Gastrocnemius medialis (tissue), 4 donors: ENCODE measurements around the gene EVC. TPM values are rescaled to one million over a fixed set of nuclear protein-coding genes. Genes with fewer than 3 reads are reported as not detected.

Experiments
- ATAC-seq, 2 donors: fragments of 150-250 bp; one replicate each; pipeline ENCODE4 v1.9.1; 2016
- DNase-seq, 2 donors: peaks; one replicate each; pipeline ENCODE4 v3.0.0-alpha.2; 2019
- H3K27ac ChIP-seq, 4 donors: fragments of 200-600 bp; sonication (generic); 1 replicate in 1 of 4; 2 replicates in 3 of 4; pipeline ENCODE4 v1.5.1; 2016 to 2018; ENCODE audit warnings: mild to moderate bottlenecking in 2 of 4, moderate library complexity in 1 of 4
- H3K27me3 ChIP-seq, 3 donors: fragments of 200-600 bp; sonication (generic) in 2 of 3; 1 replicate in 1 of 3; 2 replicates in 2 of 3; pipeline versions ENCODE4 v1.5.1 to v1.6.0; 2016 to 2019; ENCODE audit warnings: mild to moderate bottlenecking in 1 of 3, moderate library complexity in 1 of 3
- H3K36me3 ChIP-seq, 2 donors: fragments of 200-600 bp; sonication (generic) in 1 of 2; one replicate each; pipeline ENCODE4 v1.5.1; 2017 to 2018
- H3K4me1 ChIP-seq, 2 donors: fragments of 200-600 bp; sonication (generic) in 1 of 2; one replicate each; pipeline ENCODE4 v1.5.1; 2016 to 2017; ENCODE audit warnings: mild to moderate bottlenecking in 2 of 2
- H3K4me3 ChIP-seq, 4 donors: fragments of 200-600 bp; sonication (generic) in 3 of 4; 1 replicate in 1 of 4; 2 replicates in 3 of 4; pipeline ENCODE4 v1.5.1; 2016 to 2019; ENCODE audit warnings: mild to moderate bottlenecking in 2 of 4
- H3K9me3 ChIP-seq, 3 donors: fragments of 200-600 bp; sonication (generic) in 2 of 3; 1 replicate in 1 of 3; 2 replicates in 2 of 3; pipeline ENCODE4 v1.5.1; 2016 to 2019
- CTCF ChIP-seq, 5 experiments: fragments of 450-650 bp in 3 of 5; fragments of 200-600 bp in 2 of 5; sonication (generic) in 2 of 5; IDR thresholded peaks in 4 of 5; conservative IDR thresholded peaks in 1 of 5; 1 replicate in 4 of 5; 2 replicates in 1 of 5; pipeline ENCODE4 v1.5.1; 2016 to 2019; ENCODE audit warnings: antibody characterized with exemption in 5 of 5, mild to moderate bottlenecking in 3 of 5, moderate library complexity in 3 of 5
- POLR2A ChIP-seq, 2 donors: fragments of 450-650 bp; IDR thresholded peaks; one replicate each; pipeline ENCODE4 v1.6.1; 2017; ENCODE audit warnings: antibody characterized with exemption in 2 of 2, mild to moderate bottlenecking in 2 of 2, moderate library complexity in 2 of 2
- in situ Hi-C, 4 donors: fragments of 200-750 bp; cut with MboI; loops; one replicate each; pipeline versions ENCODE4 v1.15.0 to v1.8.0; 2017; ENCODE audit warnings: low sequenced_read_pairs in 4 of 4
- intact Hi-C: fragments of 100-400 bp; cut with DNase I; formaldehyde crosslinking; loops from one replicate; pipeline ENCODE4 v1.15.1; 2023; ENCODE audit warnings: low total_unique reads
- total RNA-seq, 4 donors: library from RNA; depleted of rRNA; stranded (reverse); fragments of >200 nt; gene quantifications; one replicate each; pipeline versions ENCODE4 v1.1.0 to v1.2.3, GENCODE V29; 2016

EVC gene
- total RNA-seq, 4 donors from 2014 or later: 1.5 to 9.8 (median 2.0) TPM

- no peaks in the 10 kb centered on the region for H3K9me3 ChIP-seq
- no peak overlapping the region for H3K27ac ChIP-seq
- DNase-seq (no peak), ATAC-seq (no peak)
- TF ChIP-seq CTCF (IDR thresholded peaks at IDR 0.05 in 4 of 5, conservative IDR thresholded peaks at IDR 0.05 in 1 of 5) (no peak), POLR2A (IDR thresholded peaks at IDR 0.05) (no peak)
- no peaks in the 10 kb centered on the region for H3K4me1 ChIP-seq
- H3K4me3 ChIP-seq: no peak overlapping the region
- no peaks in the 10 kb centered on the region for H3K36me3 ChIP-seq
- intact Hi-C loops (loop anchor here (5.0 kb wide), 1 partner anchor 34 kb away; no protein-coding TSS in a partner anchor), in situ Hi-C loops (no loop called here)
- H3K27me3 ChIP-seq: peaks cover 6 to 21% (median 8%) of the 10 kb centered on the region in 3 donors
Observed at GRCh38 chr4:5712931-5713330, 1.9 kb downstream of the EVC start.

GRCh38 chr4:5713861-5714260 lies 2.9 kb downstream of the EVC start:
- no peak for TF ChIP-seq POLR2A (IDR thresholded peaks at IDR 0.05)
- TF ChIP-seq CTCF (IDR thresholded peaks at IDR 0.05 in 4 of 5, conservative IDR thresholded peaks at IDR 0.05 in 1 of 5): no peak
- Histone ChIP-seq H3K27me3 (peaks cover 3 to 13% (median 6%) of the 10 kb centered on the region in 3 donors), H3K4me1 (no peaks in the 10 kb centered on the region), H3K36me3 (no peaks in the 10 kb centered on the region), H3K4me3 (no peak overlapping the region), H3K27ac (no peak overlapping the region), H3K9me3 (no peaks in the 10 kb centered on the region)
- ATAC-seq (no peak), DNase-seq (no peak)
- intact Hi-C loops (loop anchor here (5.0 kb wide), 1 partner anchor 33 kb away; no protein-coding TSS in a partner anchor), in situ Hi-C loops (no loop called here)

- in situ Hi-C loops (no loop called here), intact Hi-C loops (no loop called here)
- ATAC-seq: no peak
- no peak for DNase-seq
- H3K36me3 ChIP-seq: no peaks in the 10 kb centered on the region
- H3K9me3 ChIP-seq: no peaks in the 10 kb centered on the region
- H3K27ac ChIP-seq: no peak overlapping the region
- H3K27me3 ChIP-seq: peaks cover 0 to 7% (median 3%) of the 10 kb centered on the region in 3 donors
- TF ChIP-seq CTCF (IDR thresholded peaks at IDR 0.05 in 4 of 5, conservative IDR thresholded peaks at IDR 0.05 in 1 of 5): no peak
- TF ChIP-seq POLR2A (IDR thresholded peaks at IDR 0.05): no peak
- no peaks in the 10 kb centered on the region for H3K4me1 ChIP-seq
- no peak overlapping the region for H3K4me3 ChIP-seq
Observed at GRCh38 chr4:5715357-5715756, 4.4 kb downstream of the EVC start.

GRCh38 chr4:5716391-5716790 lies 5.4 kb downstream of the EVC start:
- intact Hi-C loops (no loop called here), in situ Hi-C loops (no loop called here)
- H3K4me3 ChIP-seq: no peak overlapping the region
- no peaks in the 10 kb centered on the region for H3K36me3 ChIP-seq
- no peak overlapping the region for H3K27ac ChIP-seq
- TF ChIP-seq POLR2A (IDR thresholded peaks at IDR 0.05) (no peak), CTCF (IDR thresholded peaks at IDR 0.05 in 4 of 5, conservative IDR thresholded peaks at IDR 0.05 in 1 of 5) (no peak)
- H3K27me3 ChIP-seq: peaks cover 0 to 3% (median 0%) of the 10 kb centered on the region in 3 donors
- no peaks in the 10 kb centered on the region for H3K9me3 ChIP-seq
- no peak for ATAC-seq
- H3K4me1 ChIP-seq: no peaks in the 10 kb centered on the region
- no peak for DNase-seq
